HG03469 (cell line): ENCODE results near the gene CPNE1.
"Not testable (repeated sequence)": the region's sequence is repeated elsewhere in the genome, so short reads cannot be mapped to it uniquely, and the experiment has no call there.

ENCODE experiments used
- ATAC-seq: cut with Tn5 transposase; IDR thresholded peaks from one replicate; pipeline ENCODE4 v1.9.1; 2021; ENCODE audit warnings: mild to moderate bottlenecking, moderate library complexity, moderate number of reproducible peaks; ENCODE audit not compliant: unreplicated experiment

The CPNE1 gene

DNA sequence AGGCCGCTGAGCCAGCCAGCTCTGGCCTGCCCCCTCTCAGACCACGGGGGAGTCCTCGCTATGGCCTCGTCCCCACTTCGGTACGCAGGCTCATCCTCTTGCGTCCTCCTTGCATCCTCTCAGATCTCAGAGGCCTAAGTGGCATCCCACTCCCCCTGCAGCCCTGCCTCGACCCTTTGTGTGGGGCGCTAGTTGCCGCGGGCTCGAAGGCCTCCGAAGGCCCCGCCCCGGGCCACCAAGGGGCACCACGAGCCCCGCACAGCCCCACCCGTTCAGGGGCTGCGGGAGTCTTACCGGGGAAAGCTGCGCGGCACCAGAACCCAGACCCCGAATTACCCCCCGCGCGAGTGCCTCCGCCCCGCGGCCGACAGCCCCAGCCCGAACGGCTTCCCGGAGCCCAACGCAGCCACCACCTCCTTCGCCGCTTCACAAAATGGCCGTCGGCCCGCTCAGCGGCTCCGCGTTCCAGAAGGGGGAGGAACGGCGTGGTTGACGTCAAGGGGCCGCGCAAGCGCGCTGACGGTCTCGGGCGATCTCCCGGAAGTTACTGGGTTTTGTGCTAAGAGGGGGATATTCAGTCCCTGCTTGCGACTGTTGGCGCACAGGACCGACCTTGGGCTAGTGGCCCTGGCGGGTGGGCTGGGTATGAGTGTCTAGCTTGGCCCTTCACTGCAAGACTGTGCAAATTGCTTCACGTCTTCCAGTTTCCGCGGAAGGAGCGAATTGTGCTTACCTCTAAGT lies at the start of gene CPNE1, which contains the start of gene RBM12:
Gene CPNE1 (minus strand): TSS at position 435 of the 741 bp plus-strand sequence. CDS start 31,977 bp downstream, outside the sequence.
Gene RBM12 (minus strand): TSS at position 435 of the 741 bp plus-strand sequence. CDS start 9,578 bp downstream, outside the sequence.
- ATAC-seq, result peak; percentile 58

DNA sequence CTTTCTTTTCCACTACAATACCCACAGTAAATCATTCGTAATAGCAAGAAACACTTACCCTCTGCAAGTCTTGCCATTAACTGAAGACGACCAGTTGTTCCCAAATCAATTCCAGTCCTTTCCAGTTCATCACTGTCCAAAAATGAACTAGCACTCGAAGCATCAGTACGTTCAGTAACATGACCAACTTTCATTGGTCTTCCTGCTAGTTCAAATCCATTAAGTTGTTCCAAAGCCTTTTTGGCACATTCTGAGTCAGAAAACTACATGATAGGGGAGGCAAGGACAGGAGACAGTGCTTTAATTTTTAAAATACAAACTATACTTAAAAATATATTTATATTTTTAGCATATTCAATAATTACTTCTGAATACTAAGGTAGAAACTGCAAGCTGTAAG lies 49.4 kb upstream of the CPNE1 start:
- no peak for ATAC-seq

DNA sequence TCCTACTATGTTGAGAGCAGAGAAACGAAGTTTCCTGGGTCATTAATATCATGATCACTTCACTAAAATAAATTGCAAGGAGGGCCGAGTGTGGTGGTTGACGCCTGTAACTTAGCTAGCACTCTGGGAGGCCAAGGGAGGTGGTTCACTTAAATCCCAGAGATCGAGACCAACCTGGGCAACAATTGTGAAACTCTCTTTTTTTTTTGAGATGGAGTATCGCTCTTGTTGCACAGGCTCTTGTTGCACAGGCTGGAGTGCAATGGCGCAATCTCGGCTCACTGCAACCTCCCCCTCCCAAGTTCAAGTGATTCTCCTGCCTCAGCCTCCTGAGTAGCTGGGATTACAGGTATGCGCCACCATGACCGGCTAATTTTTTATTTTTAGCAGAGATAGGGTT lies 48.4 kb upstream of the CPNE1 start:
- not testable (repeated sequence) for ATAC-seq

DNA sequence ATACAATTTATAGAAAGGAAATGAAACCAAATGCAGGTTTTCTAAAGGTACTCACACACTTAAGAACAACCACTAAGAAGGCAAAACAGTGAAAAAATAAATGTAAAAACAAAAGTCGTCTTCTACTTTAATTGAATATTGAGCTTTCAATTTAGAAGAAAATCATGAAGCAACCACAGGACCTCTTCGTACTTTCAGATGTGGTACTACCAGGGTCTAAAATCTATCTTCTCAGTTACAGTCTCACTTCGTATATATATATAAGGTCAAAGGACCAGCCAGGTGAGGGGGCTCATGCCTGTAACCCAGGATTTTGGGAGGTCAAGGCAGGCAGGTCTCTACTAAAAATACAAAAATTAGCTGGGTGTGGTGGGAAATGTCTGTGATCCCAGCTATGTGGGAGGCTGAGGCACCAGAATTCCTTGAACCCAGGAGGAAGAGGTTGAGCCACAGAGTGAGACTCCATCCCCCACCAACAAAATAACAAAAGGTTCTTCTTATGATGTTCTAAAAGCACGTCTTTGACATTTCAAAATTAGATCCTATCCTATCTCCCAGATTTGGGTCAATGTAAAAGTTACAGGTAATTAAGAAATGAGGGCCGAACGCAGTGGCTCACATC lies 47.0 kb upstream of the CPNE1 start:
- ATAC-seq, result no peak

DNA sequence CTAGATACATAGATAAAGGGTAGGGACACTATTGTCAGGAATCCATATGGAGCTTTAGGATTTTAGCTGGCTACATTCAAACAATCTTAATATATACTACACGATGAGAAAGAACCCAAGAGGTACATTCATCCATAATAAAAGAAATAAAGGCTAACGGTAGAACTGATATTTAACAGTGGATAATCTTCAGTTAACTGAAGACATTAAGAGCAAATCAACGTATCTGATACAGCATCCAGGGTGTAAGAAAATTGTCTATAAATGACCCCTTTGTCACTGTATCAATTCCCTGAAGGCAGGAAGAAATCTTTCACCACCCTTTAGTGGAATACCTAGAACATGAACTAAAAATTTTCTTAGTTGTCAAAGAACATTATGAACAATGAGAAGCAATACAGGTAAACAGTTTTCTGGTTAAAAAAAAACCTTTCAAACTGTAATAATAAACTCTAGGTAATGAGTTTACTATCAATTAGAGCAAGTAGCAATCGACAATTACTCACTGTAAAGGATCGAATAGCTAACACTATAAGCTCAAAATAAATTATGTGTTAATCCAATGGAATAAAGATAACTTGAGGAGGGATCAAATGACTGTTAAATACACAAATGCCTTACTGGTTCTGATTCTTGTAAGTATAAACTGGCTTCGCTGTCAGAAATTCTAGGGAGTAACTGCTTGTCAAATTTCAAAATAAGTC lies 46.3 kb upstream of the CPNE1 start:
- ATAC-seq, result no peak

DNA sequence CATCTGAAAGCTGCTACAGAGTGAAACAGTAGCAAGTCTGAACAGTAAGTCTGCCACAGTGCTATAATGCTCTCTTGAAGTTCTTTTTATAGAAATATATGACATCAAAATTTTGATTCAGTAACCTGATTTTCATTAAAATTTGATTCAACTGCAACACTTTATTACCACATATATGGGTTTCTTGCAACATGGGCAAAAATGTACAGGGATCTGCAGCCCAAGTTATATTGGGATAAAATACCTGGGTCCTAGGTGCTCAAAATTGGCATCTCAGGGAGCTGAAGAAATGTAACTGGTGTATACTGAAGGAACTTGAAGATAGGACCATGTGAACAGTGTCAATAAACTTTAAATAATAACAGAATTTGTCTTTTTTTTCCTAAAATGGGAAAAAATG lies 45.3 kb upstream of the CPNE1 start:
- ATAC-seq, result no peak

DNA sequence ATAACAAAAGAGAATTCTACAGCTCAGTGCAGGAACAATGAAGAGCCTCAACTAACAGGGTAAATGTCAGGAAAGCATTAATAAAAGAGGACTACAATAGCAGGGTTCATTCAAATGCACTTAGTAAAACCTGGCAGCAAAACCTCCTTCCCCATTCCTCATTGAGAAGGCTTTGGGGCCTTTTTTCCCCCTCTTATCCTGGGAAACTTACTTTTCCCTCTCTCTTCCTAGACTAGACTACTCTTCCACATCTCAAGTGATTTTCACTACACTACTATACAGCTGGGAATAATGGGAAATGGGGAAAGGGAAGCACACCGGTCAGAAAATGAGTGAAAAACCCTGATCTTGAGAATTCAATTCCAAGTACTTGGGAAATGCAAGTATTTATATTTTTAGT lies 44.6 kb upstream of the CPNE1 start:
- no peak for ATAC-seq

DNA sequence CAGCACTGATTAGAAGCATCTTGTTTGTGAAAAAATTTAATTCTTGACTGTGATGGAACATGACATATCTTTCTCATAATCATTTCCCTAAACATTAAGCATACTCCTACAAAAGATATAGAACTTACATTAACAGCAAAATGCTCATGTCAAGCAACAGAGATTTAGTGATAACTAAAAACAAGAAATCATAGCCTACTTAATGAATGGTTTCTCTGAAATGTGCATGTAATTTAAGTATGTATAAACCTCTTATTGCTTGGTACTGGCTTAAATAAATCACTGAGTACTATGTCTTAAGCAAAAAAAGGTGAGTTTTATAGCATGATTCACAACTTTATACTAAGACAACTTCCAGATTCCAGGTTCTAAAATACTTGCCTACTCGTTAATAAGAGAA lies 43.8 kb upstream of the CPNE1 start:
- ATAC-seq, result no peak

DNA sequence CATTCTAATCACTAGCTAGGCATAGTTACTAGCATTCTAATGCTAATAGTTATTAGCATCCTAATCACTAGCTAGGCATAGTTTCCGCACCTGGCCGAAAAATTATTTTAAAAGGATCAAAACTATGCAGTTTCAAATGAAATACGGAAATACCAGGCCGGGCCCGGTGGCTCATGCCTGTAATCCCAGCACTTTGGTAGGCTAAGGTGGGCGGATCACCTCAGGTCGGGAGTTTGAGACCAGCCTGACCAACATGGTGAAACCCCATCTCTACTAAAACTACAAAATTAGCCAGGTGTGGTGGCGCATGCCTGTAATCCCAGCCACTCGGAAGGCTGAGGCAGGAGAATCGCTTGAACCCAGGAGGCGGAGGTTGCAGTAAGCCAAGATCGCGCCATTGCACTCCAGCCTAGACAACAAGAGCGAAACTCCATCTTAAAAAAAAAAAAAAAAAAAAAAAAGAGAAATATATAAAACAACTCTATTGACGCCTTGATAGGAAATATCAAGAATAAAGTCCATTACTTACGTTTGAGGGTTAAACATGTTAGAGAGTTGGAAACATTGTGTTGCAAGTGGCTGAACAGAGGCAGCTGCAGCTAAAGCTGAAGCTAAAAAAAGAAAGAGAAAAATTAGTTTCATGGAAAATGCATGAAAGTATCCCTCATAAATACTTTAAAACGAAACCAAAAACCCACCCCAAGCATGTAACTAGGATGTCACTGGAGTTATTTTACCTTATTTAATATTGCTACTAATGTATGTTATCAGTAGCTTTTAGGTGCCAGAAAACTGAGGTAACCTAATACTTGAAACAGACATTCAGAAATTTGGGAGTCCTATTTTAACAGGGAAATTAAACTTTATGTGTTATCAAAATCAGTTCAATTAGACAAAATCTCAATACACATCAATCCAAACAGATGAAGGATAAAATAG lies 42.2 kb upstream of the CPNE1 start:
- not testable (repeated sequence) for ATAC-seq

DNA sequence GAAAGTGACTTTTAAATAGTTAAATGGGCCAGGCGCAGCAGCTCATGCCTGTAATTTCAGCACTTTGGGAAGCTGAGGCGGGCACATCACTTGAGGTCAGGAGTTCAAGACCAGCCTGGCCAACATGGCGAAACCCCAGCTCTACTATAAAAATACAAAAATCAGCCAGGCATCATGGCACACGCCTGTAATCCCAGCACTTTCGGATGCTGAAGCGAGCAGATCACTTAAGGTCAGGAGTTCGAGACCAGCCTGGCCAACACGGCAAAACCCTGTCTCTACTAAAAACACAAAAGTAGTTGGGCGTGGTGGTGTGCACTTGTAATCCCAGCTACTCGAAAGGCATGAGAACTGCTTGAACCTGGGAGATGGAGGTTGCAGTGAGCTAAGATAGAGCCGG lies 41.2 kb upstream of the CPNE1 start:
- not testable (repeated sequence) for ATAC-seq

DNA sequence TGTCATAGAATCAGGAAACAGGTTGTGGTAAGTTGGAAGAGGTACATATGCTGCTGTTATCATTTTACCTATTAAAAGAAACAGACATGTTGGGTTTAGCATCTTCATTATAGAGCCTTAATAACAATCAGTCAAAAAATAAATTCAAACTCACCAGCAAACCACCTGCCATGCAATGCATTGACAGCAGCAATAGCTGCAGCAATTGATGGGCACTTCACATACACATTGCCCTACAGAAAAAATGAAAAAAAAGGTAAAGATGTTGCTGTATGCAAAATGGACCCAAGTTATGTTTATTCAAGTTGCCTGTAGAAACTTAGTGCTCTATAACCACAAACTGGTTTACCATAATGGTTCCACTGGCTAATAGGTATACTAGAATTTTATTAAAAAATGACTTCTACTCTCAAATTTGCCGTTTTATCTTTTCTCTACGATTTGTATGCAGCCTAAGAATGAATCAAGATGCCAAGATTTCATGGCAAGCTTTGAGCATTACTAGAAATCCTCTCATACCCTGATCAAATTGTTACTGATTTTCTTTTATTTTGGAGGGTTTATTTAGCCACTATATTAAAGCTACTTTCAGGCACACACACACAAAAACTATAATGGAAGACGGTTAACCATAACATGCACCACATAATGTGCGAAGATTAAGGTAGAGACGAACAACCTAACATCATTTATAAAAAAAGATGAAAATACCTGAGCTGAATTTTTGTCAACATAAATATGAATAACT lies 40.0 kb upstream of the CPNE1 start:
- no peak for ATAC-seq

DNA sequence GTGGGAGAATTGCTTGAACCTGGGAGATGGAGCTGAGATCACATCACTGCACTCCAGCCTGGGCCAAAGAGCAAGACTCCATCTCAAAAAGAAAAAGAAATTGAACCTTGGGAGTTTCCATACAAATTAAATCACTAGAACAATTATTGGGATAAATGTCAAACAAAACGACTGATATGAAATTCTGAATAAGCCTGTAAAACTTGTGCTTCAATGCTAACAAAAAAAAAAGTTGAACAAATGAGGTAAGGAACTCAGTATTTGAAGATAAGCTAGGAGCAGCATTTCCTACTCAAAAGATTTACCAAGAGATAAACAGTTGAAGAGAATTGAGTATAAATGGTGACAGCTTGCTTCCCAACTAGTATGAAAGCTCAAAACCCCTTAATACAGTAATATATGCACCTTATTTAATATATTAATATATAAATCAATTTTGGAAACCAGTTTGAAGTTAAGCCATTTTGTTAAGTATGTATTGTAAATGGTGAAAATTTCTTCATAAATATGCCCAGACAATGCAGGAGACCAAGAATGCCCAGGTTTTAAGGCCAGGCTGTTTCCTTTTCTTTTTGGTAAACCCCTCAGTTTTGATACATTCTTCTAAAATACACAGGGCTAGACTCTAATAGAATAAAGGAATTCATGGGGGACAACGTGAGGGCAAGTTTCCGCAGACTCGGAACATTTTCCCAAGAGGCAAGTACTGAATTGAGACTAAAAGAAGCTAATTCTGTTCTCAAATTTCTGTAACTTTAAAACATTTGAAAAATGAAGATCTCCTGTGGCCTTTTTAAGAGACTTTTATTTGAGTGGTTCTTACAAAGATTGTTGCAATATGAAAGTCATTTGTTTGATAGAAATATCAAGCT lies 38.4 kb upstream of the CPNE1 start:
- ATAC-seq, result no peak

DNA sequence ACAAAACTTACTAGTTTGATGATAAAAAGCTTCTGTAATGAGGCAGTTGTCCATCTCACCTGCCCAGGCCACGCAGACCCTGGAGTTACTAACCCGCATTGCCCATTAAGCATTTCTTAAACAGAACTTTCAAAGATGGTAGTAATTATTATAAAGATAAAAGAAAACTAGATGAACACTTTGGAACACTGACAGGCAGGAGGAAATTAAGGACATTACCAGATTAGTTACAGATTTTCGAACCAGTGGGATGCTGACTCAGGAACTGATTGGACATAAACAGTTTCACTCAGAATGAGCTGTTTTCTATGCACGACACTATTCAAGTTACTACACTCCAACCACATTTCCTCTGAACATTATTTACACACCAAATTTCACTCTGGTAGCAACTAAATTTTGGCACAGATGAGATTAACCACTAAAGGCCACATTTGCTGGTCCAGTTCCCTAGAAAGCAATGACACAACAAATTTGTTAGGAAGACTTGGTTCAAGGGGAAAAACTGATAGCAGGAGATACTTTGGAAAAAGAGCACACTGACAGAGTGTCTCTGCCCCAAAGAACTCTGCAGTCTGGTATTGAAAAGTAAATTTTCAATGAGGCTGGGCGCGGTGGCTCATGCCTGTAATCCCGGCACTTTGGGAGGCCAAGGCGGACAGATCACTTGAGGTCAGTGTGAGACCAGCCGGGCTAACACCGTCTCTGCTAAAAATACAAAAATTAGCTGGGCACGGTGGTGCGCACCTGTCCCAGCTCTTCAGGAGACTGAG lies 37.5 kb upstream of the CPNE1 start:
- no peak for ATAC-seq

DNA sequence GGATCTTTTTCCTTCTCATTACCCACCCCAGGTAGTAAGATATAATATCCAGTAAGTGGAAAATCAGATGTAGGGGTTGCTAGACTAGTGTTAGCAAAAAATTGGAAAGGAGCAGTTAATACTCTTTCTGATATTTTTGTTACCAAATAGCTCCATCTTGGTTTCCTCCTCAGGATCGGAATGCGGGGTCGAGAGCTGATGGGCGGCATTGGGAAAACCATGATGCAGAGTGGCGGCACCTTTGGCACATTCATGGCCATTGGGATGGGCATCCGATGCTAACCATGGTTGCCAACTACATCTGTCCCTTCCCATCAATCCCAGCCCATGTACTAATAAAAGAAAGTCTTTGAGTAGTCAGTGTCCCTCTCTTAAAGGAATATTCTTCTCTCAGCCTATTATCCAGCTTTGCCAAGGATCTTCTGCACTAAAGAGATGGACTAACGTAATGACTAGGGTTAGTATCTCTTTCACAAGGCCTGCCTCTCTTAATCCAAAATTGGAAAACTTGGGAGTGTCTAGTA lies 36.0 kb upstream of the CPNE1 start:
- no peak for ATAC-seq

DNA sequence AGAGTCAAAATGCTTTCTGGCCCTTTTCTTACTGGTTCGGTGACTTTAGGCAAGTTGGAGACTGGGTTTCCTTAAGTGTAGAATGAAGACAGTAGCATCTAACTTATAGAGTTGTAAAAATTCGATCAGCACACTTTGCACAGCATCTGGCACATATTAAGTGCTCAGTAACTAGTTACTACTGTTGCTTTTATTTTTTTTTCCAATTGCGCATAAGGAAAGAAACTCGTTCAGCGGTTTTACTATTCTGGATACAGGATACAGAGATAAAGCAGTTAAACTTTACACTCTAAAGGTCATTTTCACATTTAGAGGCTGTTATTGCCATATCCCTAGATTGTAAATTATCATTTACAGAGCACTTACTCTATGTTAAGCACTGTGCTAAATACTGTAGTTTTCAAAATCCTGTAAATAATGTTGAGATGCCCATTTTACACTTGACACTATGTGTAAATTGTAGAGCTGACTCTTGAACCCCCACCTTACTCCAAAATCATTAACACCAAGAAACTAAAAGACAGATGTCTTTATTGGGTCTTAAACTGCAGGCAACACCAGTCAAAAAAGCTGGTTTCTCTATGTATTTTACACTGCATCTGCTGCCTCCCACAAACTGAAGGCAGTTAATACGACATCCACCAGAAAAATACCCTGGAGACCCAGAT lies 35.4 kb upstream of the CPNE1 start:
- no peak for ATAC-seq

DNA sequence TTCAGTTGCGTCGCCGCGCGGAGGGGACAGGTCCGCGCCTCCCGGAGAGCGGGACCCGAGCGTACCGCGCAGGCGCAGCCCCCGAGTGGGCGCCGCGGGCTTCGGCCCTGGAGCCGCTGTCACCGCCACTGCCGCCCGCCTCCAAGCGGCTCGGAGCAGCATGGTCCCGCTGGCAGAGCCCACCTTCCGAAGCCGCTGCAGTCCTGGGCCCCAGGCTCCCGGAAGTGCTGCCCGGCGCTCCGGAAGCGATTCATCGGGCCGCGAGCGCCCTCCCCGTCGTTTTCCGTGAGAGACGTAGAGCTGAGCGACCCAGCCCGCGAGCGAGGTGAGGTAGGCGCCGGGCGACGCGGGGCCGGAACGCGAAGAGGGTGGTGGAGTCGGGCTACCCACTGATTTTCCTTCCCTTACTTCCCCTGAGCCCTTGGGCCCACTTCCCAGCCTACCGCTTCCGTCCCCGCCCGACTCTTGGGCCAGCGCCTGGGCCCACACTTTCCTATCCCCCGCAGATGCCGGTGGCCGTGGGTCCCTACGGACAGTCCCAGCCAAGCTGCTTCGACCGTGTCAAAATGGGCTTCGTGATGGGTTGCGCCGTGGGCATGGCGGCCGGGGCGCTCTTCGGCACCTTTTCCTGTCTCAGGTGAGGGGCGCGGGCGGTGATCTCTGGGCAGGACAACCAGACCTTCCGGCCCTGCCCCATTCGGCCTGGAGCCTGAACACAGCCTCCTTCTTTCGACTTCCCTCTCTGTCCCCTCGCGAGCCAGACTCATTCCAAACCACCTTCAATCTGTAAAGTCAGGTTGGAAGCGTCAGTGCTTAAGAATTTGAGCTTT lies 34.6 kb upstream of the CPNE1 start, which contains the start of the genes NFS1 and ROMO1:
Gene NFS1 (minus strand): TSS at position 226 of the 830 bp plus-strand sequence. CDS start 64 bp downstream, at position 162.
Gene ROMO1 (plus strand): TSS at position 279 of the 830 bp plus-strand sequence. CDS start 228 bp downstream, at position 507.
- ATAC-seq, result peak; percentile 51
